WTC11 (cell line): ENCODE data around the gene SNTA1.

ENCODE experiments used
- IRF2 ChIP-seq: sonication (generic); formaldehyde crosslinking; IDR thresholded peaks from 2 replicates; pipeline ENCODE4 v1.8.0; 2022; ENCODE audit warnings: low read depth, missing genetic modification reagents, borderline replicate concordance
- SMAD3 ChIP-seq: sonication (generic); formaldehyde crosslinking; IDR thresholded peaks from 2 replicates; pipeline ENCODE4 v1.8.0; 2022; ENCODE audit warnings: missing genetic modification reagents, mild to moderate bottlenecking, borderline replicate concordance
- ZNF671 ChIP-seq: fragments of 250-450 bp; sonication (Bioruptor Pico); IDR thresholded peaks from 2 replicates; pipeline ENCODE4 v1.8.0; 2021; ENCODE audit warnings: mild to moderate bottlenecking
- TF ChIP-seq, protein P1 (sequence below): fragments of 200-600 bp; IDR thresholded peaks from 2 replicates; pipeline ENCODE4 v1.8.0; 2022; ENCODE audit warnings: antibody characterized with exemption
- TF ChIP-seq, protein P2 (sequence below): sonication (generic); formaldehyde crosslinking; IDR thresholded peaks from 2 replicates; pipeline ENCODE4 v1.8.1; 2023; ENCODE audit warnings: mild to moderate bottlenecking, missing genetic modification reagents, moderate library complexity

DNA sequence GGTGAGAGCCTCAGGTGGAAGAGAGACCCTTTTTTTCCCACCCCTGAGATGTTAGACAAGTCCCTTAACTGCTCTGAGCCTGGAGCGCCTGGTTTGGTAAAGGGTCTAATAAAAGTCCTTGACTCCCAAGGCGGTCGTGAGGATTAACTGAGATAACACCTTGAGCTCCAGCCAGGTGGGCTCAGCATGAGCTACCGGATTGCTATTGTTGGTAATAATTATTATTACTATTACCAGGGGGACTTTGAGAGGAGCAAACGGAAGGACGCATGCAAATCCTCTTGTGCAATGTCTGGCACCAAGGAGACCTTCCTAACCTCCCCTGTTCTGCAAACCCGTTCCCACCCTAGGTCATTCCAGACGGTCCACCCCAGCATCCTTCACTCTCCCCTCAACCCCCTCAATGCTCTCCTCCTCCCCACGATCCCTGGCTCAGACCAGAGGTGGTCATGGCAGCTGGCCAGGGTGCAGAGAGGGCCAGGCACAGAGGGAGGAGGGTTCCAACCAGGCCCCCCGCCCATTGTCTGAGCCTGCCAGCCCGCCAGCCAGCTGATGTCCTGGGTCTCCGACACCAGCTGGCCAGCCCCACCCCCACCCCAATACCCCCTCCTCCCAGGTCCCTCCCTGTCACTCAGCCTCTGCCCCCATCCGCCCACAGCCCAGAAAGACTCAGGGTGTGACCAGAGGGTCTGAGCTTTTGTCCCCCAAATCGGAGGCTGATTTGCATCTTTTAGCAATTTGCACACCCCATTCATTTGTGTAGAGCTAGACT, 32.0 kb upstream of the SNTA1 start:
- TF ChIP-seq IRF2 (CRISPR knock-in tag) (no peak), SMAD3 (no peak), ZNF671 (CRISPR knock-in tag) (no peak)
- TF ChIP-seq, protein P1, sequence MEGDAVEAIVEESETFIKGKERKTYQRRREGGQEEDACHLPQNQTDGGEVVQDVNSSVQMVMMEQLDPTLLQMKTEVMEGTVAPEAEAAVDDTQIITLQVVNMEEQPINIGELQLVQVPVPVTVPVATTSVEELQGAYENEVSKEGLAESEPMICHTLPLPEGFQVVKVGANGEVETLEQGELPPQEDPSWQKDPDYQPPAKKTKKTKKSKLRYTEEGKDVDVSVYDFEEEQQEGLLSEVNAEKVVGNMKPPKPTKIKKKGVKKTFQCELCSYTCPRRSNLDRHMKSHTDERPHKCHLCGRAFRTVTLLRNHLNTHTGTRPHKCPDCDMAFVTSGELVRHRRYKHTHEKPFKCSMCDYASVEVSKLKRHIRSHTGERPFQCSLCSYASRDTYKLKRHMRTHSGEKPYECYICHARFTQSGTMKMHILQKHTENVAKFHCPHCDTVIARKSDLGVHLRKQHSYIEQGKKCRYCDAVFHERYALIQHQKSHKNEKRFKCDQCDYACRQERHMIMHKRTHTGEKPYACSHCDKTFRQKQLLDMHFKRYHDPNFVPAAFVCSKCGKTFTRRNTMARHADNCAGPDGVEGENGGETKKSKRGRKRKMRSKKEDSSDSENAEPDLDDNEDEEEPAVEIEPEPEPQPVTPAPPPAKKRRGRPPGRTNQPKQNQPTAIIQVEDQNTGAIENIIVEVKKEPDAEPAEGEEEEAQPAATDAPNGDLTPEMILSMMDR: no peak
- TF ChIP-seq, protein P2, sequence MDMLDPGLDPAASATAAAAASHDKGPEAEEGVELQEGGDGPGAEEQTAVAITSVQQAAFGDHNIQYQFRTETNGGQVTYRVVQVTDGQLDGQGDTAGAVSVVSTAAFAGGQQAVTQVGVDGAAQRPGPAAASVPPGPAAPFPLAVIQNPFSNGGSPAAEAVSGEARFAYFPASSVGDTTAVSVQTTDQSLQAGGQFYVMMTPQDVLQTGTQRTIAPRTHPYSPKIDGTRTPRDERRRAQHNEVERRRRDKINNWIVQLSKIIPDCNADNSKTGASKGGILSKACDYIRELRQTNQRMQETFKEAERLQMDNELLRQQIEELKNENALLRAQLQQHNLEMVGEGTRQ (CRISPR knock-in tag): no peak
